Stimulated activated CD8-positive, alpha-beta memory T cell treated with anti-CD3 and anti-CD28 coated beads, Interleukin-12 subunit alpha, Interleukin-12 subunit beta, amount 100 ng/mL, for 24 hours (primary cell): Measurements from ENCODE around the gene HNRNPM.

Source experiments
- DNase-seq: peaks from one replicate; pipeline ENCODE4 v3.0.0-alpha.2; 2020; ENCODE audit errors: extremely low read depth

HNRNPM gene

DNA sequence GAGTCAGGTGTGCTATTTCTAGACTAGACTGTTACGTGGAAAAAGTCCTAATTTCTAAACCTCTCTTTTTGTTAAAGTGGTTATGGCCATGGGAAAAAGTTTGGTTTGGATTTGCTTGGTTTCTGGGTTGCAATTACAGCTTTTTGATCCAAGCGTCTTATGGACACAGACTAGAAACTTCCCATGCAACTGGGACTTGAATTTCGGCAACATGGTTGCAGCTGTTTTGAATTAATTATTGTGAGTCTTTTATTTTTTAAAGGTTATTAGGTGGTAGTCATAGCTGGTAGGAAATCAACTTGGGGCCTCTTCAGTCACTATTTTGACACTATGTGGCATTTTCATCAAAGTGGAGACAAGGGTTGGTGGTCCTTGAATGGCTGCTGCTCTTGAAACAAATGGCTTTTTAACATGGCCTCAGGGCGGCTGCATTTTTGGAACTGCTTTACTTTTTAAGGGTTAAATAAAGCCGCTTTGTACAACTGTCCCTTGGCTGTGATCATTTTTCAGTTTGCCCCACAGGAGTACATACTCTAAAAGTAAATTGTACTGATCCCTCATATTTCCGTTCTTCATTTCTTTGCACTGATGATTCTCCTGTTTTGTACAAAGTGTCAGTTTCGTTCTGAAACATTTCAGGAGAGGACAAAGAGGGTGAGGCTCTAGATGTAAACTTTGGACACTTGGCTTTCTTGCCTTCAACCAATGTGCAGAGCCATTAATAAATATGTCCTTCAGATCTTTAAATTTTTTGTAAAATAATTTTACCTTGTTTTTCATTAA lies 15.9 kb downstream of the HNRNPM start:
- DNase-seq, result no peak

GRCh38 chr19:8461376-8461775 lies 16.6 kb downstream of the HNRNPM start:
- no peak for DNase-seq

GRCh38 chr19:8461891-8462290 lies 17.1 kb downstream of the HNRNPM start:
- no peak for DNase-seq

- no peak for DNase-seq
Observed at GRCh38 chr19:8462571-8462970, 17.8 kb downstream of the HNRNPM start.

- DNase-seq, result no peak
Observed at GRCh38 chr19:8463365-8463764, 18.6 kb downstream of the HNRNPM start.

DNA sequence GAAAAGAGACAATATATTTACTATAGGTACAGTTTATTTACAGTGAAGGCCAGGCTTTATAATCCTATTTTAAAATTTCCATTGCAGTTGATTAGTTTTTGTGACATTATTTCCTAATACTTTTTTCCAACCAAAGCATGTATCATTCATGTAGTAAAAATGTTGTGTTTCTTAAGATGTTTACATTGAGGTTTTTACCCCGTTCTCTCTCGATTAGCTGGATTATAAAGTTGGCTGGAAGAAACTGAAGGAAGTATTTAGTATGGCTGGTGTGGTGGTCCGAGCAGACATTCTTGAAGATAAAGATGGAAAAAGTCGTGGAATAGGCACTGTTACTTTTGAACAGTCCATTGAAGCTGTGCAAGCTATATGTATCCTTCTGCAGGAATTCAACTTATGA lies 21.2 kb downstream of the HNRNPM start:
- DNase-seq, result no peak

DNA sequence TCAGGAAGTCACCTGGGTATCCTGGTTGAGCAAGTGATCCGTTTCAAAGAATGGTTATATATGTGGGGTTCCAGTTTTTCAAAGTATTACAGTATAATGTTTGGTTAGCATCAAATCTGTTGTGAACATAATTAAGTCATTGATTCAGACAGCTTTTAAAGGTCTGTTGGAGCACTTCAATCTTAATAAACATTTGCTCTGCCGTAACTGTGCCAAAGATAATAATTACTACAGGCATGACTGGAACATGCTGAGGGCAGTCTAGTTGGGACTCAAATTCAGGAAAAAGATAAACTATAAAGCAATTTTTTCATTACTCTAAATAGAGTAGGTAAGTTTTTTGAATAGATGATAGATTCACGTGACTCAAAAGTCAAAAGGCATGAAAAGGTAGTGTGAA lies 23.3 kb downstream of the HNRNPM start:
- DNase-seq, result no peak

DNA sequence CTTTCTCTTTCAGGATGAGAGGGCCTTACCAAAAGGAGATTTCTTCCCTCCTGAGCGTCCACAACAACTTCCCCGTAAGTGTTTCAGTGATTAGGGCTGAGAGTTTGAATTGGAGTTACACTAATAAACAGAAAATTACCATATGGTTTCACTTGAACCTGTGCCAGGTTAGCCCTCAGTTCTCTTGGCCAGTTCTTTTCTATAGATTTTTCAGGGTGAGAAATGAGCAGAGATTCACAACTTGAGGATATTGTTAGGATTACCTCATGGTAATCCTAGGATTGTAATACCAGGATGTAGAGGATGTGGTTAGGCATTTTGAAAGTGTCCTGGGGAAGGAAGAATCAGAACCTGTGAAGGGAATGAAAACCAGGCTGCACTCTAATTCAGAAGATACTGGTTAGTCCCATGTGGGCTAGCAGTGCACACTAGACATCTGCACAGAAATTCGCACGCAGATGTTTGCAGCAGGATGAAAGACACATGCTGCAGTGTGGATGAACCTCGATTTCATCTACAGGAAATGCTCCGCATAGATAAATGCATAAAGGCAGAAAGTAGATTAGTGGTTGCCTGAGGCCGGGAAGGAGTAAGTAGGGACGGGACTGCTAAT lies 24.1 kb downstream of the HNRNPM start:
- no peak for DNase-seq

DNA sequence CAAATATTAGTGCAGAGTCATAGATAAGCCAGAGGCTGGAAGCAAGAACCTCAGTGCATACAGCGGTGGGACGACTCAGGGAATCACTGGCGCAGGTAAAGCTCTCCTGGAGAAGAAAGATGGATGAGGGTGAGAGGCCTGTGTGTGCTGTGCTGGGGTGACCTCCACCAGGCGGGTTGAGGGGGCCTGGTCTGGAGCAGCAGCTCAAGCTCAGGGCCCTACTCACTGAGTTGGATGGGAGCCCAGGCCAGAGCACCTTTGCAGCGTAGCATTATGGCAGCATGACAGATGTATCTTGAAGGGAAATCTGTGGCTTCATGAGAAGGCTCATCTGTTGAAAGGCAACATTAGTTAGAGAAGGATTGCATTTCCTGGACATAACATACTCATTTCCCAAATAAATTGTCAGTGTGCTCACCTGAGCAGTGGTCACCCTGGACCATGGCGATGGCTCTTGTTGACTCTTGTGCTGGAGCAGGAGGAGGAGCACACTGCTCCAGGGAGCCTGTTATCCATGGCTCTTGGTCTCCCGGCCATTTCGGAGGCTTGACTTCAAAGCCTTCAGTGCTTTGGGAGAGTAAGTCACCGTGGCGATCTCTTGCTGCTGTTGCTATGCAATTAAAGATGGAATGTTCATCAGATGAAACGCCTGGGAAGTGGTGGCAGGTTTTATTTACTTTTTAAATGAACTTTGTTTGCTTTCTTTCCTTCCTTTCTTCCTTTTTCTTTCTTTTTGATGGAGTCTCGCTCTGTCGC lies 25.0 kb downstream of the HNRNPM start:
- no peak for DNase-seq

DNA sequence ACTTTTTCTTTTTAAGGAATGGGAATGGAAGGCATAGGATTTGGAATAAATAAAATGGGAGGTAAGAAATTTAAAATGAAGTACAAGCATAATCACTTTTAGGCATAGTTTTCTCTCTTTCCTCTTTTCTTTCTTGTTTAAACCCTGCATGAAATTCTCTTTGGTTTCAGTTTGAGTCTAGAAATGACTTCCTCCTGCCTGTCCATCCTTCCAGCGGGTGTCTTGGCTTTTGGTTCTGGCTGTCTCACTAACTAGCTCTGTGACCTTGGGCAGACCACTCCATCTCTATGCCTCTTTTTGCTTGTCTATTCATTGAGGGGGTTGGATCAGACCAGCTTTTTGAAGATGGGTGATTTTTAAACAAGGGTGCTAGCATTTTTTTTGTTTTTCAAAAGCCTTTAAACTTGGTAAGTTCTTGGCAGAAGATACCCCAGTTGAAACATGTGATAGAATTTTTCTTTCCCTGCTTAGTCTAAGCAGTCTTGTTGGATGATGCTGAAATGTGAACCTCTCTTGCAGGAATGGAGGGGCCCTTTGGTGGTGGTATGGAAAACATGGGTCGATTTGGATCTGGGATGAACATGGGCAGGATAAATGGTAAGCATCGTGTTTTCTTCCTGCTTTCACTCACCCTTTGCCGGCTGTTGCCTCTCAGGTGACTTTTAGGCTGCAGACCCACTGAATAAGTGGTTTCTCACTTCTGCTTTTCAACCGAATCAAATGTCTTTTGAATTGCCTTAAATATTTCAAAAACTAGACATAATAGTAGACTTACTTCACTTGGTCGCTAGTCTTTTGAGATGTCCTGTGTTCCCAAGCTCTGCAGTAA lies 29.1 kb downstream of the HNRNPM start:
- DNase-seq, result no peak

GRCh38 chr19:8475005-8475404 lies 30.2 kb downstream of the HNRNPM start:
- DNase-seq, result no peak

GRCh38 chr19:8476524-8476923 lies 31.7 kb downstream of the HNRNPM start:
- no peak for DNase-seq

- DNase-seq, result no peak
Observed at GRCh38 chr19:8477889-8478288, 33.1 kb downstream of the HNRNPM start.

DNA sequence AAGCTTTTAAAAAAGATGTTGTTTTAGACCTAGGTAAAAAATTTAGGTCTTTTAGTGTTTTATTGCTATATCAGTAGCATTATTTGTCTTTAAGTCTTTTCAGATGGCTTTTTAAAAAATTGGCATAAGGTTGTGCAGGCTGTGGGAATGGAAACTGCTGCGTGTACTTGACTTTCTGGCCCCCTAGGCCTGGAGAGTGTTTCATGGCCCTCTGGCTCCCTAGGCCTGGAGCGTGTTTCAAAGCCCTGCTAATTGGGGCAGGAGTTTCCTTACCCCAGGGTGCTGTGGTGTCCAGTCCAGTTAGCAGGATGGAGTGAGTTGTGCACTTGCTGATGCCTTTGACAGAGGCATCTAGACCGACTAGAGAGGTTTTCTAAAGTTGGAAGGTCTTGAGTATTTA lies 33.8 kb downstream of the HNRNPM start:
- no peak for DNase-seq

GRCh38 chr19:8481201-8481600 lies 36.4 kb downstream of the HNRNPM start:
- no peak for DNase-seq

DNA sequence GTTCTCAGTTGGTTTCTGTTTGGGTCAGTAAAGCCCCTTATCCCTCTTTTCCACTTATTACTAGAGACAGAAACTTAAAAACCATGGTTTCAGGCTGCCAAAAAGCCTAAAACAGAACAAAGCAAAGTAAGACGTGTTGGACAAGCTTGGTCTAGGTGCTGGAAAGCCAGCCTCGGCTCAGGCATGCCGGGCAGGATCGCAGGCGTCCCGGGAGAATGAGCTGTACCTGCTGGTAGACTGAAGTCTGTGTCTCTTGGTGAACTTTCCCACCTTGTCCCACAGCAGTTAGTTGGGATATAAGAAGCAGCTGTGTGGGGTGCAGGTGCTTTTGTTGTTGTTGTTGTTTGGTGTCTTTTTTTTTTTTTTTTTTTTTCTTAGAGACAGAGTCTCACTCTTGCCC lies 36.8 kb downstream of the HNRNPM start:
- no peak for DNase-seq

- DNase-seq, result no peak
Observed at GRCh38 chr19:8482696-8483095, 37.9 kb downstream of the HNRNPM start.

DNA sequence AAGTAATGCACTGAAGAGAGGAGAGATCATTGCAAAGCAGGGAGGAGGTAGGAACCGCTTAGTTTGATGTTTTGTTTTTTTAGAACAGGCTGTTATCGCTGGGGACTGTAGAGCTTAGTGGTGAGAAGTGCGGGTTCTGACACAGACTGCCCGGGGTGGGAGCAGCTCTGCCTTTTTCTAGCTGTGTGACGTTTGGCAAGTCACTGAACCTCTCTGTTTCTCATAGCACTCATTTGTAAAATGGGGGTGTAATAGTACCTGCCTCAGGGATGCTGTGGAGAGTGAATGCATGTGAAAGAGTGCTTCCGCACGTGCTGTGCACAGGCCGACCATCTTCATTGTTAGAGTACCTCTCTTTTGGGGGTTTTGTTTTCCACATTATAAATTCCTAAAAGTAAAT lies 38.4 kb downstream of the HNRNPM start:
- no peak for DNase-seq

GRCh38 chr19:8484331-8484894 lies 39.6 kb downstream of the HNRNPM start:
- no peak for DNase-seq

- no peak for DNase-seq
Observed at GRCh38 chr19:8485561-8486371, 41.0 kb downstream of the HNRNPM start.

DNA sequence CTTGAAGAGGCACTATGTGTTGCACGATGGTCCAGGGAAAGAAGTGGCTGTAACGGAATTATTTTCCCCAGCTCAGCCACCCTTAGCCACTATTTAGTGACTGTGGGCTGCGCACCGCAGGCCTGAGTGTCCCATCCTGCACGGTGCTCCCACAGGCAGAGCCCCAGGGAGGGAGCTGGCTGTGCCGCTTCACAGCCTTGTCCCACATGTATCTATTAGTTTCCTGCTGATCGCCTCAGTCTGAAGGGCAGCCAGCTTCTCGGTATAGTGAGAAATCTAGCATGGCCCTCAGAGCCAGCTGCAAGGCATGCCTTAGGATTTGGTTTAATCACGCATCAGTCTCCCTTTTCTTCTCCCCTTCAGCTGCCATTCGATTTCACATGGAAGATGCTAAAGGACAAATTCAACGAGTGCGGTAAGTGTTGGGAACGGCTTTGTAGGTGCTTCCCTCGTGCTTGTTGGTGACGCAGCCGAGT lies 41.9 kb downstream of the HNRNPM start:
- no peak for DNase-seq
